Measurements from ENCODE around the gene ATP2B1.

Gene ATP2B1

GRCh38 chr12:89690925-89691324 lies 17.7 kb downstream of the ATP2B1 start:
- DNase-seq, result no peak

GRCh38 chr12:89689306-89689705 lies 19.3 kb downstream of the ATP2B1 start:
- no peak for DNase-seq

GRCh38 chr12:89686311-89686710 lies 22.3 kb downstream of the ATP2B1 start:
- DNase-seq, result no peak

- DNase-seq, result no peak
Measured at GRCh38 chr12:89685363-89685972, 23.2 kb downstream of the ATP2B1 start.

GRCh38 chr12:89684136-89684535 lies 24.5 kb downstream of the ATP2B1 start:
- DNase-seq, result no peak

- no peak for DNase-seq
Measured at GRCh38 chr12:89682284-89682683, 26.4 kb downstream of the ATP2B1 start.

GRCh38 chr12:89680409-89680808 lies 28.2 kb downstream of the ATP2B1 start:
- DNase-seq, result no peak

- no peak for DNase-seq
Measured at GRCh38 chr12:89679631-89680030, 29.0 kb downstream of the ATP2B1 start.

GRCh38 chr12:89678225-89678624 lies 30.4 kb downstream of the ATP2B1 start:
- no peak for DNase-seq

GRCh38 chr12:89676930-89677329 lies 31.7 kb downstream of the ATP2B1 start:
- DNase-seq, result no peak

- no peak for DNase-seq
Measured at GRCh38 chr12:89674326-89674942, 34.2 kb downstream of the ATP2B1 start.

GRCh38 chr12:89673603-89674002 lies 35.0 kb downstream of the ATP2B1 start:
- DNase-seq, result no peak

GRCh38 chr12:89672589-89672979 lies 36.1 kb downstream of the ATP2B1 start:
- no peak for DNase-seq

- DNase-seq, result no peak
Measured at GRCh38 chr12:89671469-89671868, 37.2 kb downstream of the ATP2B1 start.

GRCh38 chr12:89669197-89669596 lies 39.4 kb downstream of the ATP2B1 start:
- DNase-seq, result no peak

- no peak for DNase-seq
Measured at GRCh38 chr12:89665556-89665955, 43.1 kb downstream of the ATP2B1 start.

- DNase-seq, result no peak
Measured at GRCh38 chr12:89664441-89664840, 44.2 kb downstream of the ATP2B1 start.

- no peak for DNase-seq
Measured at GRCh38 chr12:89663577-89664357, 44.9 kb downstream of the ATP2B1 start.

GRCh38 chr12:89662623-89663022 lies 46.0 kb downstream of the ATP2B1 start:
- DNase-seq, result no peak

- no peak for DNase-seq
Measured at GRCh38 chr12:89661706-89662330, 46.8 kb downstream of the ATP2B1 start.

GRCh38 chr12:89657739-89658138 lies 50.9 kb downstream of the ATP2B1 start:
- no peak for DNase-seq

GRCh38 chr12:89657066-89657465 lies 51.6 kb downstream of the ATP2B1 start:
- no peak for DNase-seq

- DNase-seq, result no peak
Measured at GRCh38 chr12:89655841-89656240, 52.8 kb downstream of the ATP2B1 start.

GRCh38 chr12:89651192-89651591 lies 57.4 kb downstream of the ATP2B1 start:
- no peak for DNase-seq
